NCI-H1105 (cell line): ENCODE results near the gene PECR.
A peak's percentile ranks its signal among the peaks of the same experiment; 100 is the strongest.

Experiments
- DNase-seq: peaks from one replicate; lab custom pipeline; 2025; lab: John Stamatoyannopoulos, UW

The PECR gene

GRCh38 chr2:216071111-216071851 lies 10.3 kb downstream of the PECR start:
- no peak for DNase-seq

- no peak for DNase-seq
These were observed 11.4 kb downstream of the PECR start for GRCh38 chr2:216070195-216070594.

- DNase-seq, result no peak
These were observed 12.6 kb downstream of the PECR start for GRCh38 chr2:216069028-216069427.

- no peak for DNase-seq
These were observed 15.4 kb downstream of the PECR start for GRCh38 chr2:216066230-216066629.

GRCh38 chr2:216064665-216065064 lies 16.9 kb downstream of the PECR start:
- no peak for DNase-seq

- no peak for DNase-seq
These were observed 17.5 kb downstream of the PECR start for GRCh38 chr2:216064014-216064630.

- DNase-seq, result no peak
These were observed 22.3 kb downstream of the PECR start for GRCh38 chr2:216059233-216059834.

- no peak for DNase-seq
These were observed 23.9 kb downstream of the PECR start for GRCh38 chr2:216057688-216058193.

GRCh38 chr2:216056739-216057138 lies 24.9 kb downstream of the PECR start:
- DNase-seq, result no peak

GRCh38 chr2:216055680-216056079 lies 25.9 kb downstream of the PECR start:
- DNase-seq, result no peak

GRCh38 chr2:216052420-216052819 lies 29.2 kb downstream of the PECR start:
- DNase-seq, result no peak

- no peak for DNase-seq
These were observed 30.3 kb downstream of the PECR start for GRCh38 chr2:216051350-216051749.

GRCh38 chr2:216049452-216049851 lies 32.2 kb downstream of the PECR start:
- DNase-seq, result no peak

GRCh38 chr2:216047397-216047796 lies 34.2 kb downstream of the PECR start:
- DNase-seq, result no peak

- no peak for DNase-seq
These were observed 36.6 kb downstream of the PECR start for GRCh38 chr2:216044883-216045486.

- no peak for DNase-seq
These were observed 37.7 kb downstream of the PECR start for GRCh38 chr2:216043949-216044348.

GRCh38 chr2:216041438-216041837 lies 40.2 kb downstream of the PECR start:
- no peak for DNase-seq

GRCh38 chr2:216039918-216040317 lies 41.7 kb downstream of the PECR start:
- no peak for DNase-seq

GRCh38 chr2:216034065-216034464 lies 47.5 kb downstream of the PECR start:
- peak; percentile 17 for DNase-seq

- DNase-seq, result no peak
These were observed 48.2 kb downstream of the PECR start for GRCh38 chr2:216033403-216033802.

- no peak for DNase-seq
These were observed 49.5 kb downstream of the PECR start for GRCh38 chr2:216031960-216032689.

GRCh38 chr2:216030216-216030615 lies 51.4 kb downstream of the PECR start:
- DNase-seq, result no peak
